T-helper 2 cell treated with Interferon-gamma antibody and Interleukin-4, amounts not matched to agents 100 ng/mL and 5 ng/mL, for 36 hours (primary cell): ENCODE data around the gene HSFX4. TPM values are rescaled to one million over a fixed set of nuclear protein-coding genes. Genes with fewer than 3 reads are reported as not detected.

ENCODE experiments used
- intact Hi-C: fragments of 100-400 bp; cut with micrococcal nuclease; formaldehyde crosslinking; loops from one replicate; pipeline ENCODE4 v1.15.1; 2023
- total RNA-seq: library from RNA; stranded (reverse); gene quantifications from 2 replicates; pipeline ENCODE4 v1.2.3, GENCODE V29; 2022

Gene HSFX4
- total RNA-seq, 1 donor from 2014 or later = not detected

DNA sequence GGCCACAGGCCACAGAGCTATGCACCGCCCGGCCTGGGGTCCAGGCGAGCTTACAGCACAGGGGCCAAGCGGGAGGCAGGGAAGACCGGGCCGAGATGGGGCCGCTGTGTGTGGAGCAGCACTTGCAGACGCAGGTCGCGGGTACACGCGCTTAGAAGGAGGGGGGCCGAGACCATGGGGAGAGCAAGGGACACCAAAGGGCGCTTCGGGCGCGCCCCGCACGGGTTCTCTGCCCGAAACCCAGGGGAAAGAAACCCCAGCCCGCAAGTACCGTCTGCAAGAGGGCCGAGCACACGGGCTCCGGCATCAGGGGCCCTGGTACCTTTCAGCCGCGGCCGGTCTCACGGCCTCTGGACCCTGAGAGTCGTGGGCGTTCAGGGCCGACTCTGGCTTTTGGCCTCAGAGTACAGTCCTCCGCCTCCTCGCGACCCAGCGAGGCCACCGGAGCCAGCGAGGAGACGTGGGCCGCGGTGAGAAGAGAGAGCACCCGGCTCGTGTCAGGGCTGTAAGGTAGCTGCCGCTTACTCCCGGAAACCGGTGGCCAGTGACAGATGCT is 8.6 kb downstream of the HSFX4 start:
- intact Hi-C loops = loop anchor here (10.0 kb wide), 1 partner anchor 957 kb away; the partner anchor contains the start of gene CD99L2

- intact Hi-C loops = loop anchor here (10.0 kb wide), 1 partner anchor 956 kb away; the partner anchor contains the start of gene CD99L2
These were observed 9.1 kb downstream of the HSFX4 start, which contains the start of gene EOLA2 for GRCh38 chrX:149938427-149938880. EOLA2 (minus strand) TSS chrX:149938491; CDS start chrX:149933874, 4,617 bp downstream.

GRCh38 chrX:149938881-149939654 is 9.7 kb downstream of the HSFX4 start:
- intact Hi-C loops = loop anchor here (10.0 kb wide), 1 partner anchor 956 kb away; the partner anchor contains the start of gene CD99L2

- intact Hi-C loops = loop anchor here (10.0 kb wide), 1 partner anchor 955 kb away; the partner anchor contains the start of gene CD99L2
These were observed 10.2 kb downstream of the HSFX4 start for GRCh38 chrX:149939655-149939904.

DNA sequence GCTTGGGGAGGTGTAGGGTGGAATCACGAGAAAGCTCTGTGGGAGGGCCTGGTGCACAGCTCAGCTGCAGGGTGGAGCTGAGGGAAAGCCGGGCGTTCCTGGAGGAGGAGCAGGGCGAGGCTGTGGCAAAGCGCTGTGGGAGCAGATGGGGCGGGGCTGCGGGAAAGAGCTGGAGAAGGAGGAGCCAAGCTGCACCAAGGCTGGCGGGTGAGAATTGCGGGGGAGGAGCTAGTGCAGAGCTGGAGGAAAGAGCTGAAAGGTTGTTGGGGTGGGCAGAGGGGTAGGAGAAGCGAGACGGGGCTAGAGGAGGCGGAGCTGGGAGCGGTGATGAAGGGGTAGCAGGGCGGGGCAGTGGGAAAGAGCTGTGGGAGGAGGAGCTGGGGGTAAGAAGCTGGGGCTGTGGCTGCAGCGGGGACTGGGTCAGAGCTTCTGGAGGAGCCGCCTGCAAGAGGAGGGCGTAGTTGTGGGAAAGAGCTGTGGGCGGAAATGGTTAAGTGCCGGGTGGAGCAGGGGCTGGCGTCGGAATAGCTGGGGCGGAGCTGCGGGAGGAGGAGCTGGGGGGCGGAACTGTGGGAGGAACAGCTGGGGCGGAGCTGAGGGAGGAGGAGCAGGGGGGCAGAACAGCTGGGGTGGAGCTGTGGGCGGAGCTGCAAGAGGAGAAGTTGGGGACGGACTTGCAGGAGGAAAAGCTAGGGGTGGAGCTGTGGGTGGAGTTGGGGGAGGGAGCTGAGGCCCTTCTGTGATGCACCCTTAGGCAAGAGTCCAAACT is 10.7 kb downstream of the HSFX4 start:
- intact Hi-C loops = loop anchor here (2.0 to 10.0 kb wide), 4 partner anchors 67 to 955 kb away; partner anchors contain the start of genes CD99L2, MTM1 and MTMR1

- intact Hi-C loops = loop anchor here (2.0 to 10.0 kb wide), 3 partner anchors 68 to 754 kb away; partner anchors contain the start of genes MTM1 and MTMR1
These were observed 11.3 kb downstream of the HSFX4 start for GRCh38 chrX:149940674-149941024.

GRCh38 chrX:149945087-149945670 is 15.8 kb downstream of the HSFX4 start:
- intact Hi-C loops = loop anchor here (10.0 kb wide), 2 partner anchors 620 to 750 kb away; partner anchors contain the start of genes MTM1 and MTMR1

- intact Hi-C loops = loop anchor here (10.0 kb wide), 2 partner anchors 619 to 749 kb away; partner anchors contain the start of genes MTM1 and MTMR1
These were observed 16.4 kb downstream of the HSFX4 start for GRCh38 chrX:149945820-149946219.

DNA sequence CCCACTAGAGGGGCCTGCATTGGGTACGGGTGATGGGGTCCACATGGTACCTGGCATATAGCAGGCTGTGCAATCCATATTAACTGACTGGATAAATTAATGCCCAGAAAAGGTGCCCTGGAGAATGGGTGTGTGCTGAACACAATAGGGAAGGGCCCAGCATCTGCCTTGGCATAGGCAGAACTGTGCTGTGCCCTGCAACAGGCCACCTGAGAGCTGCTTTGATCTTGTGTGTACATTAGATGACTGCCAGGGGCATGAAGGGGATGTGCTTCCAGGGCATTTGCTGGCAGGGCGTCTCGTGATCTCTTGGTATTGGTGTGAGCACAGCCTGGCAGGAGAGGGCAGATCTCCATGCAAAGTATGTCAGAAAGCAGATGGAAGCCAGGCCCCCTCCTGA is 17.6 kb downstream of the HSFX4 start:
- intact Hi-C loops = loop anchor here (10.0 kb wide), 2 partner anchors 618 to 748 kb away; partner anchors contain the start of genes MTM1 and MTMR1

DNA sequence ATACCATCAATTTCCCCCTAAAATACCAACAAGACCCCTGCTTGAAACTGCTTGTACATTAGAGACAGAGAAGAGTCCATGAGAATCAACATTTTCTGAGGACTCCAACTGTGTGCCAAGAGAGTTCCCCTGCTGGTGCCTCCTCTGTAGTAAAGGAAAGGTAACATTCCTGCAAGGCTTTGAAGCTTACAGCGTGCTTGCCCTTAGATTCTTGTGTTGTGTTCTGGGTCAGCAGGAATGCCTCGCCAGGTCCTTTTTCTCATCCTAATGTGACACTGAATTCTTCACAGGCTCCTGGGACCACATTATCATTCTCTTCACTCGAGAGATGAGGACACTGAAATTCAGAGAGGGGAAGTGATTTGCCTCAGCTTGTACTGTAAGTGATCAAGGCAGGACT is 18.6 kb downstream of the HSFX4 start:
- intact Hi-C loops = loop anchor here (10.0 kb wide), 2 partner anchors 617 to 747 kb away; partner anchors contain the start of genes MTM1 and MTMR1

- intact Hi-C loops = loop anchor here (10.0 kb wide), 2 partner anchors 615 to 745 kb away; partner anchors contain the start of genes MTM1 and MTMR1
These were observed 20.5 kb downstream of the HSFX4 start for GRCh38 chrX:149949743-149950436.

DNA sequence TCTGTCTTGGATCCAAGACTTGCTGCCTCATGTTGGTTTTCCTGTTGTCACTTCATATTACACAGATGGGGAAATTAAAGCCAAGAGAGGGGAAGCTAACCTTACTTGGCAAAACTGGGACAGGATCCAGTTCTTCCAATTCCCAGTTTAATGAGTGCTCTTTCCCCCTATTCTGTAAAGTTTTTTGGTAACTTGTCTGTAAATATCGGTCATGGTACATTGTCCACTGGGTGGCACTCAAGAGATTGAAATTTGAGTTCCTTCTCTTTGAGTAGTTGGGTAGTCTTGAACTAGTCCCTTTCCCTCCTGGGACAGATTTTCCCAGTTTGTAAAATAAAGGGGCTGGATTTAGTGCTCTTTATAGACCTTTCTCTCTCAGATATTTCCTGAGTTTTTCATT is 21.3 kb downstream of the HSFX4 start:
- intact Hi-C loops = no loop called here

DNA sequence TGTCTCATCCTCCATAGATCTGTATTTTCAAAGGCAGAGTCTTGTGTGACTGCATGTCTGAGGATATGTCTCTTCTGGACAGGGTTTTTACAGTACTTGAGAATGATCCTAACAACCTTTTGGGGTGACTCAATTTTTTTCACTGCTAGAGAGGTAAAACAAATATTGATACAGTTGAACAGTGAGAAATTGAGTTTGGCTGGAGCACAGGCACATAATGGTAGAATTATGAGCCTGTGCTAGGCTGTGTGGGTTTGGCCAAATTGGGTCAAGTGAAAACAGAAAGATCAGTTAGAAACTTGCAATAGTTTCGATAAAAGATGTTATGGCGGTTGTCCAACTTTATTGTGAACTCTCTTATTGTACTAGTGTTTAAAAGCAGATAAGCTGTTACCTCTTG is 32.2 kb downstream of the HSFX4 start:
- intact Hi-C loops = loop anchor here (5.0 to 10.0 kb wide), 2 partner anchors 87 to 721 kb away; no protein-coding TSS in a partner anchor

- intact Hi-C loops = loop anchor here (2.0 to 10.0 kb wide), 3 partner anchors 87 to 720 kb away; partner anchors contain the start of gene MAMLD1
These were observed 32.6 kb downstream of the HSFX4 start for GRCh38 chrX:149962010-149962409.

- intact Hi-C loops = loop anchor here (1.0 to 10.0 kb wide), 4 partner anchors 88 to 719 kb away; partner anchors contain the start of gene MAMLD1
These were observed 33.7 kb downstream of the HSFX4 start for GRCh38 chrX:149962859-149963757.

- intact Hi-C loops = no loop called here
These were observed 49.8 kb downstream of the HSFX4 start for GRCh38 chrX:149979126-149979644.
